ENCODE results near the gene CHKB.
"Not testable (repeated sequence)": the region's sequence is repeated elsewhere in the genome, so short reads cannot be mapped to it uniquely, and the experiment has no call there.

The CHKB gene

DNA sequence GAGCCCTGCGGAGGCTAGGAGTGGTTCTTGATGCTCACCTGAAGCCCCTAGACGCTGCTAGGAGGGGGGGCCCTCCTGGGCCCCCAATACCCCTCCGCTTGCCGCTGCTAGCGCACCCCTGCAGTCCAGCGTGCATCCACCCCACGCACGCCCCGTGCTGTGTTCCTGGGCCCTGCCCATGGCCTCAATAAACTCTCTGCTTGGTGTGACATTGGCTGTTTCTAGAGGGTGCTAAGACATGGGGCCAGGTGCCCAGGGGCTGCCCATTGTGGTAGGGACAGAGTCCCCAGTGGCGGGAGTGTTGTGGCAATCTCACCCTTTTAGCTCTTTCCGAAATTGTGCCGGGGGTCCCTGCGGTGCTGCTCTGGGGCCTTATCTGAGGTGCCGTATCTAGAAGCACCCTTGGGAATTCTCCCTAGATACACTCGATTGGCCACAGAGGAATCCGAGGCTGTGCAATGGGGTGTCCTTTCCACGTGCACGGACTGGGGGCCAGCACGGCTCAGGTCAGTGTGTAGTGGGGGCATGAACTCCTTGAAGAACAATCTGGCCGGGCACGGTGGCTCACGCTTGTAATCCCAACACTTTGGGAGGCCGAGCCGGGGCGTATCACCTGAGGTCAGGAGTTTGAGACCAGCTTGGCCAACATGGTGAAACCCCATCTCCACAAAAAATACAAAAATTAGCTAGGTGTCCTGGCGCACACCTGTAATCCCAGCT lies 28.9 kb upstream of the CHKB start:
- DNase-seq: no peak

DNA sequence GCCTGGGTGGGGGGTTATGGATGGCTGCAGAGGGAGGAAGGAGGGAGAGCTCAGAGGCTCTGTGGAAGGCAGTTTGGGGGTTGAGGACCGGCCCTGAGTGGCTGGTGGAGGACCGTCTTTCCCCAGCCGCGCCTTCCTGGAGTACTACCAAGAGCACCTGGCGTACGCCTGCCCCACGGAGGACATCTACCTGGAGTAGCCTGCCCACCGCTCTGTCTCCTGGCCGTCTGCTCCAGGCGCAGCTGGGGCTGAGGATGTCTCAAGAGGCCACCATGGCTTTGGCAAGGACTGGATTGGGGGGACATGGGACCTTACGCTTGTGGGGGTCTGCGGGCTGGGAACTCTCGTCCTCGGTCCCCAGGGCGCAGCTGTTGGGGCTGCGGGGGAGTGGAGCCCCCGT lies 27.9 kb upstream of the CHKB start:
- DNase-seq: no peak

DNA sequence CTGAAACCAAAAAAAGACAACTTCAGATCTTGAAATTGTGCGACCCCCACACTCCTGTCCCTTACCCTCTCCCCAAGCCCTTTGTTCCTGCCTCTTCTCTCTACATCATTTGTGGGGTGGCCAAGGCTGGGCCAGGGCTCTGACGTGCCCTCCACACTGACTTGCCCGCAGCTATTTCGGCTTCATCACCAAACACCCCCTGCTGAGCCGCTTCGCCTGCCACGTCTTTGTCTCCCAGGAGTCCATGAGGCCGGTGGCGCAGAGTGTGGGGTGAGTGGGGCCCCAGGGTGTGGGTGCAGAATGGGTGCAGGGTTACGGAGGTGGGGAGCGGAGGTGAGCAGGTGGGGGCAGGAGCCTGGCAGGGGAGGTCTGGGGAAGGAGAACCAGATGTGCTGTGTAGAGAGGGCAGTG lies 27.4 kb upstream of the CHKB start:
- no peak for DNase-seq

DNA sequence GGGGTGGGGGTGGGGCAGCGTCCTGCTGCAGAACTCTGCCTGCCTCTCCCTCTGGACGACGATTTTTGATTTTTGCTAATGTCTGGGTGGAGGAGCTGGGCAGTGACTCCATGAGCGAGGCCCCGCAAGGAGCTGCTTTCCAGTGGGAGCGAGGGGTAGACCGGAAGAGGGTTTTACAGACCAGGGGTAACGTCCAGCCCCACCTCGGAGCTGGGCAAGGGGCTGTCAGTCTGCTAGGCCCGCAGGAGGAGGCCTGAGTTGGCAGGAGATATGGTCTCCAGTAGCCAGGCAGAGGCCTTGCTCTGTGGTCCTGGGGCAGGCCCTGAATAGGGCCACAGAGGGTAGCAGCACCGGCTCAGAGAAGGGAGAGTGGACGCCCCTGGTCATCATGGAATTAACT lies 26.9 kb upstream of the CHKB start:
- no peak for DNase-seq

DNA sequence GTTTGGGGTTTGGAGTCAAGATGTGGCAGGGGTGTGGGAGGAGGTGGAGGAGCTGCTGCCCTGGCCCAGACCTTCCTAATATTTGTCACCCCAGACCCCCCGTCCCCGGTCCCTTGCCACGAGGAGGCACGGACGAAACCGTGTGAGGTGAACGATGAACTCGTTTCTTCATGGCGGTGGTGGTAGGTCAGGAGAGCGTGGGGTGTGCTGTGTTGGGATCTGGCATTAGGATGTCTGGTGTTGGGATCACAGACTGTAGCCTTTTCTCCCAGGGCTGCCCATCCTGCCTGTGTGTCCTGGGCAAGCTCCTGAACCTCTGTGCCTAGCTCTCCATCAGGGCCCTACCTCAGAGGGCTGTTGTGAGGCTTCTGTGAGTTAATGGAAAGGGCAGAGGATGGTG lies 26.3 kb upstream of the CHKB start:
- no peak for DNase-seq

DNA sequence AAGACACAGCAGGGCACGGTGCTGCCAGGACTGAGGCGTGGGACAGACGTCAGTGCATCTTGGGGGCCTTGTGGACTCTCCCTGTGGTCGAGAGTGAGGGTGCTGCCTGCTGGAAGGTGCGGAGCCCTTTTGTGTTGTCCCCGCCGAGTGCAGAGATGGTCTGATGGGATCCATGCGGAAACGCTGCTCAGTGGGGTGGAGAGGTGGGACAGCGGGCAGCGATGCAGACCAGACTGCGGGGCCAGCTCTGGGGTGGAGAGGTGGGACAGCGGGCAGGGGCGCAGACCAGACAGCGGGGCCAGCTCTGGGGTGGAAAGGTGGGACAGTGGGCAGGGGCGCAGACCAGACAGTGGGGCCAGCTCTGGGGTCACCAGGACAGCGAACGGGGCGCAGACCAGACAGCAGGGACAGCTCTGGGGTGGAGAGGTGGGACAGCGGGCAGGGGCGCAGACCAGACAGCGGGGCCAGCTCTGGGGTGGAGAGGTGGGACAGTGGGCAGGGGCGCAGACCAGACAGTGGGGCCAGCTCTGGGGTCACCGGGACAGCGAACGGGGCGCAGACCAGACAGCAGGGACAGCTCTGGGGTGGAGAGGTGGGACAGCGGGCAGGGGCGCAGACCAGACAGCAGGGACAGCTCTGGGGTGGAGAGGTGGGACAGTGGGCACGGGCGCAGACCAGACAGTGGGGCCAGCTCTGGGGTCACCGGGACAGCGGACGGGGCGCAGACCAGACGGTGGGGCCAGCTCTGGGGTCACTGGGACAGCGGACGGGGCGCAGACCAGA lies 25.6 kb upstream of the CHKB start:
- DNase-seq: not testable (repeated sequence)

DNA sequence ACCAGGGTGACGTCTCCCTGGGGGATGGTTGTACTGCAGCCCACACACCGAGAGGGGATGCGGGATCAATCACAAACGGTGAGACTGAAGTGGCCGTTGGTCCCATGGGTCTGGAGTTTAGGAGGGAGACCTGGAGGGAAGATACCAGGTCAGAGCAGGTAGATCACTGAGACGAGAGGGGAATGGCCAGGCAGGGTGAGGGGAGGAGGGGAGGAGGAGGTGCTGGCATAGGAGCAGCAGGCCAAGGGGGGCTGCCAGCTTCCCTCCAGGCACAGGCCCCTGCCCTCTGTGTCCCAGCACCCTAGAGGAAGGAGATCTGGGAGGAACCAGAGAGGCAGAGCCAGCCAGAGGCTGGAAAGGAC lies 25.0 kb upstream of the CHKB start:
- no peak for DNase-seq

DNA sequence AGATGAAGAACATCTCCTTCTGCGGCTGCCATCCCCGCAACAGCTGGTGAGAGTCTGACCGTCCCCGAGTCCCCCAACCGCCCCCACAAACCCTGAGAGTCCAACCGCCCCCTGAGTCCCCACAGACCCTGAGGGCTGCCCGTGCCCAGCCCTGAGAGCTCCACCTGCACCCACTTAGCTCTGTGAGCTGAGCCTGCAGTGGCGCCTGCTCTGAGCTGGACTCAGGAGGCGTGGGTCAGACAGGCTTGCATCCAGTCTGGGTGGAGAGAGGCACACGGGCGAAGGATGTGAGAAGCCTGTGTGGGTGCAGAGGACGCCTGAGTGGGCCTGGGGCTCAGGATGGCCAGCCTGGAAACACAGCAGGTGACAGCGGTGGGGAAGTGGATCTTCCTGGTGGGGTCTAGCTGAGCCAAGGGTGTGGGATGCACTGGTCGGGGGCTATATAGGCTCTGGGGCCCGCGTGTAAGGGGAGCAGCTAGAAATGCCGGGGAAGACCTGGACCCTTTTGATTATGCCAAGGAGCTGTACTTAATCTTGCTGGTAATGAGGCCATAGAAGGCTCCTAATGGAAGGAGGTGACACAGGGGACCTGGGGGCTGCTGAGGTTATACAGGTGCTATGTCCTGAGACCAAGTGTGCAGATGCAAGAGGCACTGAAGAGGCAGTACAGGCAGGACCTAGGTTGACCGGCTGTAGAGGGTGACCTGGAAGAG lies 24.5 kb upstream of the CHKB start:
- no peak for DNase-seq

DNA sequence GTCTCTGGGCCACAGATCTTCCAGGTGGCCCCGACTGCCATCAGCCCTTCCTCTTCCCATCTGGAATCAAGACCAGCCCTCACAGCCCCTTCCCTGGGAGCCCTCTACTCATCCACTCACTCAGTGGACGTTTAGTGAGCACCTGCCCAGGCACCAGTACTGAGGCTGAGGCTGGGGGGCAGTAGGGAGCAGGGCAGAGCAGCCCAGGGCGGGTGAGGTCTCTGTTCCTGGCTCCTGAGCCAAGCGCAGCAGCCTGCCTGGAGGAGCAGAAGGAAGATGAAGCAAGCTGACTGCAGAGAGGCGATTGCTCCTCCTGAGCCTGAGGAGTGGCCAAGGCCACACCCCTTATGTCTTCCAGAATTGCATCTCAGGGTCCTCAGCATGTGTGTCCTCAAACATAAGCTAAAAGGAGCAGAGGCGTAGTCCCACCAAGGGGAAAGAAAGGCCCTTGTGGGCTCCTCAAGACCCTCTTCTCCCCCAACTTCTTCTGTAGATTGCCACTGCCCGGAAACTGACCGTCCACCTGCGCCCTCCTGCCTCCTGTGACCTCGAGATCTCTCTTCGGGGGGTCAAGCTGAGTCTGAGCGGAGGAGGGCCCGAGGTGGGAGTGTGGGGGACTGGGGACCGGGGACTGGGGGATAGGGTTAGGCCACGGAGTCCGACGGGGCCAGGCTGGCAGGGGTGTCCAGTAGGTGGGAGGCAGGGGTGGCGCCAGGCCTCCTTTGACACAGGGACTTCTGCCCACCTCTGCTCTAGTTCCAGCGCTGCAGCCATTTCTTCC lies 23.7 kb upstream of the CHKB start:
- no peak for DNase-seq

DNA sequence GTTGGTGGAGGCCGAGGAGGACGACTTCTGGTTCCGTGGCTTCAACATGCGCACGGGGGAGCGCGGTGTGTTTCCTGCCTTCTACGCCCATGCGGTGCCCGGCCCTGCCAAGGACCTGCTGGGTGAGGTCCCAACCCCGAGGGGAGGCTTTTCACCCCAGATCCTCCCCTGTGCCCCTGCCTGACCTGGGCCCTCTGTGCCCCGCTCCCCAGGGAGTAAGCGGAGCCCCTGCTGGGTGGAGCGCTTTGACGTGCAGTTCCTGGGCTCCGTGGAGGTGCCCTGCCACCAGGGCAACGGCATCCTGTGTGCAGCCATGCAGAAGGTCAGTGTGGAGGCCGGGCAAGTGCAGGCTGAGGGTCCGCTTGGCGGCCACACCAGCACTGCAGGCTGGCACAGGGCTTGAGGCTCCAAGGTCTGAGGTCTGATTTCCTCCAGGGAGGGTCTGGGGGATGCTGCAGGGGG lies 23.0 kb upstream of the CHKB start:
- no peak for DNase-seq

DNA sequence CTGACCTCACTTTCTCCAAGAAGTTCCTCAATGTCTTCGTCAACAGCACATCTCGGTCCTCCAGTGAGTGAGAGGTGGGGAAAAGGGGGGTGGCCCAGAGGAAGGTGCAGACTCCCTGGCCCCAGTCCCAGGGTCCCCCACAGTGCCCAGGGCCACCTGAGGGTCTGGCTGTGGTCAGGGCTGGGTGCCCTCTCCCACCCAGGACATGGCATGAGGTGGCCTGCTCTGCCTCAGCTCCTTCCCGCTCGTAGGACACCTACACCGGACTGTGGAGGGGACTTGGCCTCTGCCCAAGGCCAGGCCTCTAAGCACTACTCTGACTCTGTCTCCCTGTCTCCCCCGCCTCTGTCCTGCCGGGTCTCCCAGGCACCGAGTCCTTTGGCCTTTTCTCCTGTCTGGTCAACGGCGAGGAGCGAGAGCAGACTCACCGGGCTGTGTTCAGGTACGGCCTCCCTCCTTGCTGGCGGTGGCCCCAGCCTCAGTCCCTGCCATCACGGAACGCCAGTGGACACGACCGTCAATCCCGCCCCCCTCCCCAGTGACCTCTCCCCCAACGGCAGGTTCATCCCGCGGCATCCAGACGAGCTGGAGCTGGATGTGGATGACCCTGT lies 22.5 kb upstream of the CHKB start:
- DNase-seq: no peak

DNA sequence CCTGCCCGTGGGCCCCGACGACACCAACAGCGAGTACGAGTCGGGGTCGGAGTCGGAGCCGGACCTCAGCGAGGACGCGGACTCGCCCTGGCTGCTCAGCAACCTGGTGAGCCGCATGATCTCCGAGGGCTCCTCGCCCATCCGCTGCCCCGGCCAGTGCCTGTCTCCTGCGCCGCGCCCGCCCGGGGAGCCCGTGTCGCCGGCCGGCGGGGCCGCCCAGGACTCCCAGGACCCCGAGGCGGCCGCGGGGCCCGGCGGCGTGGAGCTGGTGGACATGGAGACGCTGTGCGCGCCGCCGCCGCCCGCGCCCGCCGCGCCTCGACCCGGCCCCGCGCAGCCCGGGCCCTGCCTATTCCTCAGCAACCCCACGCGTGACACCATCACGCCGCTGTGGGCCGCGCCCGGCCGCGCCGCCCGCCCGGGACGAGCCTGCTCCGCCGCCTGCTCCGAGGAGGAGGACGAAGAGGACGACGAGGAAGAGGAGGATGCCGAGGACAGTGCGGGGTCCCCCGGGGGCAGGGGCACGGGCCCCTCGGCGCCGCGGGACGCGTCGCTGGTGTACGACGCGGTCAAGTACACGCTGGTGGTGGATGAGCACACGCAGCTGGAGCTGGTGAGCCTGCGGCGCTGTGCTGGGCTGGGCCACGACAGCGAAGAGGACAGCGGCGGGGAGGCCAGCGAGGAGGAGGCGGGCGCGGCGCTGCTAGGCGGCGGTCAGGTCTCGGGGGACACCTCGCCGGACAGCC lies 21.8 kb upstream of the CHKB start:
- no peak for DNase-seq

DNA sequence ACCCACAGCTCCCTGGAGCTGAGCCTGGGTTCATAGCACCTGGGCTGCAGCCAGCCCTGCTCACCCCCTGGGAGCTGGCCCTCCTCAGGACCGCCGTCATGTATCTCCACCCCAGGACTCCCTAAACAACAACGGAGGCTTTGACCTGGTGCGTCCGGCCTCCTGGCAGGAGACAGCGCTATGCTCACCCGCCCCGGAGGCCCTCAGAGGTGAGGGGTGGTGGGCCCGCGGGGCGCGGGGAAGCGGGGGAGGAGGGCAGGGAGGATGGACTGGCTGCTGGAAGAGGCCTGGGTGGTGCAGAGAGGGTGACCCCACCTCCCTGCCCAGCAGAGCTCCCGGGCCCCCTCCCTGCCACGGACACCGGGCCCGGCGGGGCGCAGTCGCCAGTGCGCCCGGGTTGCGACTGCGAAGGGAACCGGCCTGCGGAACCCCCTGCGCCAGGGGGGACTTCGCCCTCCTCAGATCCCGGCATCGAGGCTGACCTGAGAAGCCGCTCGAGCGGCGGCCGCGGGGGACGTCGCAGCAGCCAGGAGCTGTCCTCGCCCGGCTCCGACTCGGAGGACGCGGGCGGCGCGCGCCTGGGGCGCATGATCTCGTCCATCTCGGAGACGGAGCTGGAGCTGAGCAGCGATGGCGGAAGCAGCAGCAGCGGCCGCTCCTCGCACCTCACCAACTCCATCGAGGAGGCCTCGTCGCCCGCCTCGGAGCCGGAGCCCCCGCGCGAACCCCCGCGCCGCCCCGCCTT lies 21.0 kb upstream of the CHKB start:
- DNase-seq: no peak

DNA sequence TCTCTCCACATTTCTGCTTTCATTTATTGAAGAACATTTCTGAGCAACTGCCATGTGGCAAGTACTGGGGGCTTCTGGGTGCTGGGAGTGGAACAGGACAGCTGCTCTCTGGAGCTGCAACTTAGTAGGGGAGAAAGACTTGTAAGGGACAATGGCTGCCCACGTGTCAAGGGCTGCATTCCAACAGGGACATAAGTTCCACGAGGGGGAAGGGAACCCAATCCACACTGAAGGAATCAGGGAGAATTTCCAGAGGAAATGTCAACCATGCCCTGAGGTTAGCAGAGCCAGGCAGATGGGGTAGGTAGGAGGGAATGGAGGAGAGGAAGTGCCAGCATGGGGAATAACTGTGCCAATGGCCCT lies 19.7 kb upstream of the CHKB start:
- no peak for DNase-seq

DNA sequence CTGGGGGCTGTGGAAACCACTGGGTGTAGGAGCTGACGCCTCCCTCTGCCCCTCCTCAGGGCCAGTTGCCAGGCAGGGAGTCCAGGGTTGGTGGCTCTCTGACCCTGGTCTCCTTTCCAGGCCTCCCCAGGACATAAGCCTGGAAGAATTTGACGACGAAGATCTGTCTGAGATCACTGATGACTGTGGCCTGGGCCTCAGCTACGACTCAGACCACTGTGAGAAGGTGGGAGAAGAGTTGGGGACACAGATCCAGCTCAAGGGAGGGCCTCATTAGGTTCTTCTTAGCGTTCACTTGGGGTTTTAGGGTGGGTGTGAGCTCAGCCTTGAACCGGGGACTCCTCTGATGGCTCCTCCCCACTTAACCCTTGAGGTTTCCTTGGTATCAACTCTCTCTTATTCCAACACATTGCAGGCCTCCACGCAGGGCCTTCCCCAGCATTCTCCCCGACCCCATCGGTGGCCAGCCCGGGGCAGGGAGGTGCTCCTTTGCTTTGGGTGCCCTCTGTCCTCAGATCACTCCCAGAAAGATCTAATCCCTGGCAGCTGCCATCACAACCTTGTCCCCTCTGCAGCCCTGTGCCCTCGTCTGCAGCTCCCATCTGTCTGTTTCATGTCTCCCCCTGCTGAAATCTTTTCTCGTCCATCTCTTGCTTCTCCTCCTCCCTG lies 19.2 kb upstream of the CHKB start:
- DNase-seq: no peak

DNA sequence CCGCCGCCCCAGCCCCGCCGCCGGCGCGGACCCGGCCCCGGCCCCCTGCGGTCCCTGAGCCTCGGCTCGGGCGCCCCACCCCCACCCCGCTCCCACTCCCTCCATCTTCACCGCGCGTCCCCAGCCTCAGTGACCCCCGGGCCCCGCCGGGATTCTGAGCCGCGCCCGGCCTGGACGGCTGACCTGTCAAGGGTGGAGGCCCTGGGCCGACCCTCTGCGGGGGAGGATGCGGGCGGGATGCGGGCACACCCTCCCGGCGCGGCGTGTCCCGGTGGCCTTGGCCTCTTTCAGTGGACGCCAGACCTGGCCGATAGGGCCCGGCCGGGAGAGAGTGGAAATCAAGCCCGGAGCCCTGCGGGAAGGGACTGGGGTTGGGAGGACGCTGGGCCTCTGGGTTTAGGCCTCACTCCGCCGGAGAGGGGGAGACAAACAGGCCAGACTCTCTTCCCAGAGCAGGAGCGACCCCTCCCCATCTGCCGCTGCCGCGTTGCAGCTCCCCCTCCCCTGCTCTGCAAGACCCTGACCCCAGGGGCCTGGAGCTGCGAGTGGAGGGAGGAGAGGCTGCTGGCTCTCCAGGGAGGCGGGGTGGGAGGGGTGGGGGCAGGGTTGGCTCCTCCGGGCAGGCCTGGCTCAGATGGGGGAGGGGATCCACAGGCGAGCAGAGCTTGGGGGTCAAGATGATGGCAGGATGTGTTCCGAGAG lies 18.5 kb upstream of the CHKB start:
- no peak for DNase-seq

DNA sequence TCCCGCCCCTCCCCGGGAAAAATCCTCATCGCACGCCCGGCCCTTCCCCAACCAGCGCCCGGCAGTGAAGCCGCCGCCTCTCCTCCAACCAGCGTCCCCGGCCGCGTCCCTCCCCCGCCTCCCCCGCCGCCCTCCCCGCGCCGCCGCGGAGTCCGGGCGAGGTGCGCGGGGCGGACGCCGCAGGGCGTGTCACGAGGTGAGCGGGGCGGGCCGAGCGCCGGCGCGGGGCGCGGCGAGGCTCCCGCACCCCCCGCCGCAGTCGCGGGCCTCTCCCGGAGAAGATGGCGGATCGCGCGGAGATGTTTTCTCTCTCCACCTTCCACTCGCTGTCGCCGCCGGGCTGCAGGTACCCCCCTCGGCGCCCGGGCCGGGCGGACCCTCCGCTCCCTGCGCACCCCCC lies 17.9 kb upstream of the CHKB start, which contains the start of gene MAPK8IP2:
Gene MAPK8IP2 (plus strand): TSS at position 256 of the 400 bp plus-strand sequence. CDS start 26 bp downstream, at position 282.
- no peak for DNase-seq

DNA sequence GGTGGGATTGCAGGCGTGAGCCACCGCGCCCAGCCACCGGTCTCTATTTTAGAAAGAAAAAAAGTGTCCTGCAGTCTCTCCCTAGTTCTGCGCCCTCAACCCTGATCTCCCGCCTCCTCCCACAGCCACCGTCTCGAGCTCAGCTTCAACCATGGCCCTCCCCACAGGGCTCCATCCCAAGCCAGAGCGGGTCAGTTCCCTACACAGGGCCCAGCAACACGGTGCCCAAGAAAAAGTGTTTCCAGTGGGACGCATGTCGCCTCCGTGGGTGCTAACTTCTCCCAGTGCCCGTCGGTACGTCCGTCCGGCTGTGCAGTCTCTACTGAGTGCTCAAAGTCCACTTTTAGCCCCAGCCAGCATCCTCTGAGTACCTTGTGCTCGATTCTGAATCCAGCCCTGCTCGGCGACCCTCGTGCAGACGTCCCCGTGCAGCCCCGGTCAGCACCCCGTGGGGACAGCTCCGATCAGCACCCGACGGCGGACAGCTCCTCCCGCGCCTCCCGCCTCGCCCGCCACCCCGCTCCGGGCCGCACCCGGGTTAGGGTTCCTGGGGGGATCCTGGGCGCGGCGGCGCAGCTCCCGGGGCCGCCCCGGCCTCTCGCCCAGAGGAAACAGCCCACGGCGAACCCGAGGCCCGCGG lies 17.3 kb upstream of the CHKB start:
- no peak for DNase-seq

DNA sequence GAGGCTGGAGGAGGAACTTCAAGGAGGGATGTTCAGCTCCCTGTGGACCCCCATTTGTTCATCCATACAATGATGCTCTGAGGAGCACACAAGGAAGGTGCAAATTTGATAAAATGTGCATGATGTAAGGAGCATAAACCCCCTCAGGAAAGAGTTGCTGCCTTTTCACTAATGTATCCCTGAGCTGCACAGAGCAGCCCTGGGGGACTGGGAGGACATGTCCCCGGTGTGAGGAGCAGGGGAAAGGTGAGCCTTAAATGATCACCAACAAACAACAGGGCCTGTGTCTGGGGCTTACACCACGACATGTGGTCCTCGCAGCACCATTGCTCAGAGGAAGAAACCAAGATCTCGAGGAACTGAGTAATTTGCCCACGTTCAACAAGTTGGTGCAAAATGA lies 14.4 kb upstream of the CHKB start:
- DNase-seq: no peak

Measured in hematopoietic multipotent progenitor cell treated with erythropoietin and hydrocortisone succinate and interleukin-3 and kit ligand, for 8 days (in vitro differentiated cells).